Measurements from ENCODE around the gene ZNF467.

DNA sequence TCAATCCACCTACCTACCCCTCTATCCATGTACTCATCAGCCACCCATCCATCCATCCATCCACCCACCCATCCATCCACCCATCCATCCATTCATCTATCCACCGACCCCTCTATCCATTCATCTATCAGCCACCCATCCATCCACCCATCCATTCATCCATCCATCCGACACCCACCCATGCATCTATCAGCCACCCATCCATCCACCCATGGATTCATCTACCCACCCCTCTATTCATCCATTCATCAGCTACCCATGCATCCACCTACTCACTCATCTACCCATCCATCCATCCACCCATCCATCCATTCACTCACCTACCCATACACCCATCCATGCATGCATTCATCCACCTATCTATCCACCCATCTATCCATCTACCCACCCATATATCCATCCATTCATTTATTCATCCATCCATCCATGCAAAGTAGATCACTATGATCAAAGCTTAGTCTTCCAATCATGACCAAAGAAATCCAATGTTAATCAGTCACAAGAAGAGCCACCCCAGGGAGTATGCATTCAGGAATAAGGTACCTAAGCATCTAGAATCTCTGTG is 27.7 kb upstream of the ZNF467 start:
- TF ChIP-seq CTCF (IDR thresholded peaks at IDR 0.05; ENCODE audit: insufficient read depth, low read length): no peak
- TF ChIP-seq SPI1 (IDR thresholded peaks at IDR 0.05; ENCODE audit: borderline replicate concordance, low read depth): no peak
